HG03108 (cell line): Measurements from ENCODE around the gene TRIO.

ENCODE experiments used
- ATAC-seq: cut with Tn5 transposase; IDR thresholded peaks from one replicate; pipeline ENCODE4 v1.9.1; 2021; ENCODE audit warnings: moderate library complexity; ENCODE audit not compliant: unreplicated experiment

TRIO gene

DNA sequence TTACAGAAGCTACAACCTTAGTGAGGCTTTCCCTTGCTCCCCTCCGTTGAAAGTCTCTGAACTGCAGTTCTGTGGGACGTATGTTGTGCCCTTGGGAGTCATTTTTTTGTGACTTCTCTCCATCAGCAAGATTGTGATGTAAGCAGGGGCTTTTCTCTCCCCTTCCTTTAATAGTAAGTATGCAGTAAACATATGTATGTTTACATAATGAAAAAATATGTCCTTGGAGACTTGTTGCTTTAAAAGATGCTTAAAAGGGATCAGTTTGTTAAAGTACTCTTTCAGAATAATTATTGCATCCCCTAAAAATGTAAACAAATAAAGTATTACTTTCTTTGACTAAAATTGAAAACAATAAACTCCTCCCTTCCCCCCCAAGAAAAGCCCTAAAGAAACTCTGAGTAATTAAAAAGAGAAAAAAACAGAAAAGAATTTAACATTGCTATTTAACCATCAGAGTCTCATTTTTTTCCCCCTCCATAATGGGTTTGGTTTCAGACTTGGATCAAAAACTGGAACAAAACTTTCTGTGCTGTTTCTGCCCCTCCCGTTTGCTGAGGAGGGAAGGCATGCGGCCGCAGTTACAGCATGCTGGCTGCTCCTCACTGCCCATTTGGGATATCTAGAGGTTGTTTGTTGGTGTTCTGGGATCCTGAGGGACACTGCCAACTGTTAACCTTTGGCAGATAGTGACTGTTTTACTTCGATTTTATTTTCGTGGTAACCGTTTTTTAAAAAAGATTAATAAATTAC, 40.2 kb downstream of the TRIO start:
- no peak for ATAC-seq

DNA sequence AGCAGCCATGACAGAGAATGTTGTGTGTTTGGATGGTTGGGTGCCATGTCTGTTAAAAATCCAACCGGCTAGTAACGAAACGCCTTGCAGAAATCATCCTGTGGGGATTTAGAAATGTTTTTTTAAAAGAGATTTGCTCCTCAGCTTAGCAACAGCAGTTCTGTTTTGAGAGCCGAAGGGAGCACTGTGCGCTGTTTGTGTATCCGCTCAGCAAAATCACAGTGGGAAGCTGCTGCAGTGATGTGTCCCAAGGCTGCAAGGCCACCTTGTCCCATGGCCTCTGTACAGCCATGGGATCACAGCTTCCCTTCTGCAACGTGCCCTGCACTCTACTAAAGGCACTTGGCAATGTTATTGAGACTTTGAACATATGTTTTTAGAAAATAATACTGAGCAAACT, 40.9 kb downstream of the TRIO start:
- ATAC-seq: no peak

DNA sequence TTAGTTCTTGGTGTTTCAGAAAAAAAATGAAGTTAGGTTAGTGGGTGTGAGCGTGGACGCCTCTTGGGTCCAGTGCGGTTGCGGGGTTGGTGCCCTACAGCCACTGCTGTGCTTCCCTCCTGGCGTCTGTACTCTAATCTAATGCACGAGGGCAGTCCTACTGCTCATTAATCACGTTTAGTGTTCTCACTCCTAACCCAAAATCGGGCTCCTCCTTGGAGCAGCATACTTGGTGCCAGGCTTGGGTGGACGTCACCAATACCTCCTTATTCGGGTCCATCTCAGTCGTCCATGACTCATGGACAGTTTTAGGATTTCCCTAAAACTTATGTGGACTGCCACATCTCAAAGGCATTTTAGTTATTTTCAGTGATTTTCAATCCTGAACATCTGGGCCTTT, 41.6 kb downstream of the TRIO start:
- ATAC-seq: no peak

DNA sequence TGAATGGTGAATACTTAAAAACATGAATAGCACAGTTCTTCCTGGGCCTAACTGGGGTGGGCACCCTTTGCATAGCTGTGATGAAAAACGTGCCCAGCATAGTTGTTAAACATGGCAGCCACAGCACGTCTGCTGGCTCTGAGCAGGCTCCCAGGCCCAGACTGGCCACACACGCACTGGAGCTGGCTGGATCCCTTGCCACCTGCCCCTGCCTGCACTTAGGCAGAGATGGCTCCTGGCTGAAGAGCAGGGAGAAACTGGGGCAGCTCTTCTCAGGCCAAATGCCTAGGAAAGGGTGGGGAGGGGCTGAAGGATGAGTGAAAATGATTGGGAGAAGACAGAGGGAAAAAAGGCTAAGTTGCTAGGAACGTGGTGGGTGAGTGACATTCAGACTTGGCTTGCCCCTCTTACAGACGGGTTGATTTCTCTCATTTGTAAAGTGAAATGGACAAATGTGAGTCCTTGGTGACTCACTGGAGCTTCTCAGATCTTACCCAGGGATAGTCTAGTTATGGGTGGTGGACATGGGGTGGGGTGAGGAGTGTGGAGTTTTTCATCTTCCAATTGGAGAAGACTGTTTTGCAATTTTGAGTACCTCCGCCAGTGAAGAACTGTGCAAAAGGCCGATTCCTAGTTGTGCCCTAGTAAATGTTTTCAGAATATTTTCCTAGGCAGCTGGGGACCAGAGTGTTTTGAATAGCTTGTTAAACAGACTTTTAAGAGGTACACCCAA, 42.4 kb downstream of the TRIO start:
- ATAC-seq: no peak

DNA sequence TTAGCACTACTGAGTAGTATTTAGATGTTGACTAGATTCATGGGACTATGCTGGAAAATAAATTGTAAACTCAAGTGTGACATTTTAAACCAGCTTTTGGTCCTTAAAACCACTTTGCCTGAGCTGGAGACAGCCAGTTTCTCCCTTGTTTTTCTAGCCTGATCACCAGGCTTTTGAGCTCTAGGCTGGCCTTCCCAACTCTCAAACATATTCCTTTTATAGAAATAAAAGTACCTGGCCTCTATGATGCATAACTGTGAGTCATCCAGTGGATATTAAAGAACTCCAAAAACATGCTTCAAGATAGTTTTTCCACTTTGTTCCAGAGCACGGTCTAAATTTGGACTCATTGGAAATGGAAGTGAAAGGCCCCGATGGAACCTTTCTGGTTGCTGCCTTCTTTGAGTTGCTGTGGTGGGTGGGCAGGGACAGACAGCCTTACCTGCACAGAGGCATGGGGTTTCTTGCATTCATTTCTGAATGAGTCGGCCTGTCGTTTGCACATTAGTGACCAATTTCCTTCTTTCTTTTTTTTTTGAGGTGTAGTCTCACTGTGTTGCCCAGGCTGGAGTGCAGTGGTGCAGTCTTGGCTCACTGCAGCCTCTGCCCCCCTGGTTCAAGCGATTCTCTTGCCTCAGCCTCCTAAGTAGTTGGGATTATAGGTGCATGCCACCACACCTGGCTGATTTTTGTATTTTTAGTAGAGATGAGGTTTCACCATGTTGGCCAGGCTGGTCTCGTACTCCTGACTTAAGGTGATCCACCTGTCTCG, 43.1 kb downstream of the TRIO start:
- ATAC-seq: no peak

DNA sequence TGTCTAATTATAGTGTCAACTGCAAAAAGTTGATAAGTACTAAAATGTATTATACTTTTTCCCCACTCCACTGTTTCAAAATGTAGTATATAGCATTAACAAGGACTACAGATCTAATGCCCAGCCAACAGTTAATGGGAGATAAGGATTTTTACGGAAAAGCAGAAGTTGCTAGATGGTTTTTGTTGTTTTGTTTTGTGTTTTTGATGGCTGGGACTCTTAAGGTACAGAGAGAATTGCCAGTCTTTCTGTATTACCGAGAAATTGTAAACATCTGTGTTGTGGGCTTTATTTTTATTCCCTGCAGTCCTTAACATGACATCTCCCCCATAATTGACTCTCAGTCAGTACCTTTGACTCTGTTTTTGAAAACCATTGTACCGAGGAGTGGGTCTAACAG, 44.0 kb downstream of the TRIO start:
- no peak for ATAC-seq

DNA sequence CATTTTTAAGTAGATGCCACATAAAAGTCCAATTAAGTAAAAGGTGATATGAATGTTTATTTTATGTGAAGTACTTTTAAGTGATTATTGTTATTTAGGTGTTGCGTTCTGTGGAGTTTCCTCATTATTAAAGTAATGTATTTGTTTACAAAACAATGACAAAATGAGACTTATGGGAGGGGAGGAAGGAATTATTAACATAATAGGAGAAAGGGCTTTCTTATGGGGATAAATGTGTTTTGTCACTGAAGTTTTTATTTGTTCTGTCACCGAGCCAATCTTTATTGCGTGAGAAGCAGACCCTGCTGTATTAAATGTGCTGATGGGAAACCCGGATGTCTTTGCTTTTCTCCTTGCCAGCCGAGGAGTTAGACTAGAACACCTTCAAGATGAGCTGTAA, 44.5 kb downstream of the TRIO start:
- no peak for ATAC-seq

DNA sequence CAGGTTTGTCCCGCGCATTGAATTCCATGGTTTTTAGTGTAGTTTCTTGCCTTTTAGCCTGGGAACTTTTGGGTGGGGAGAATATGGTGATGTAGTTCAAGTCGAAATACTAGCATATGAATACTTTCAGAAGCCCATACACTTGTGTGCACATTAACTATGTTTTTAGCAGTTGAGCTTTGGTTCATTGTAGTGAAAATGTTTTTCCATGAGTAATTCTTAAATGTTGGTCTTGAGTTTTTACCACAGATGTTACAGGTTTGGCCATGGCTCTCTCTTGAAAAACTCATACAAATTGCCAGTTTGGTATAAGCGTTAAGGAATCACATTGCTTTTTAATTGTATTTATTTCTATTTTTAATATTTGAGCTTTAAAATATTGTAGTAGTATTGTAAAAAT, 45.6 kb downstream of the TRIO start:
- no peak for ATAC-seq

DNA sequence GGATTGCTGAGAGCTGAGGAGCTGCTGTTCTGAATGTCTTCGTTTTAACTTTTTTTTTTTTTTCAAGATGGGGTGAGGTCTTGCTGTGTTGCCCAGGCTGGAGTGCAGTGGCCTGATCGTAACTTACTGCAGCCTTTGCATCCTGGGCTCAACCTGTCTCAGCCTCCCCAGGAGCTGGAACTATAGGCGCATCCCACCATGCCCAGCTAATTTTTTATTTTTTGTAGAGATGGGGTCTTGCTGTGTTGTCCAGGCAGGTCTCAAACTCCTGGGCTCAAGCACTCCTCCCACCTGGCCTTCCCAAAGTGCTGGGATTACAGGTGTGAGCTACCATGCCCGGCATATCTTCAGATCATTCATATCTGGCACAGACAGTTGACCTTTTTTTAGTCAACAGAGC, 46.5 kb downstream of the TRIO start:
- ATAC-seq: no peak

DNA sequence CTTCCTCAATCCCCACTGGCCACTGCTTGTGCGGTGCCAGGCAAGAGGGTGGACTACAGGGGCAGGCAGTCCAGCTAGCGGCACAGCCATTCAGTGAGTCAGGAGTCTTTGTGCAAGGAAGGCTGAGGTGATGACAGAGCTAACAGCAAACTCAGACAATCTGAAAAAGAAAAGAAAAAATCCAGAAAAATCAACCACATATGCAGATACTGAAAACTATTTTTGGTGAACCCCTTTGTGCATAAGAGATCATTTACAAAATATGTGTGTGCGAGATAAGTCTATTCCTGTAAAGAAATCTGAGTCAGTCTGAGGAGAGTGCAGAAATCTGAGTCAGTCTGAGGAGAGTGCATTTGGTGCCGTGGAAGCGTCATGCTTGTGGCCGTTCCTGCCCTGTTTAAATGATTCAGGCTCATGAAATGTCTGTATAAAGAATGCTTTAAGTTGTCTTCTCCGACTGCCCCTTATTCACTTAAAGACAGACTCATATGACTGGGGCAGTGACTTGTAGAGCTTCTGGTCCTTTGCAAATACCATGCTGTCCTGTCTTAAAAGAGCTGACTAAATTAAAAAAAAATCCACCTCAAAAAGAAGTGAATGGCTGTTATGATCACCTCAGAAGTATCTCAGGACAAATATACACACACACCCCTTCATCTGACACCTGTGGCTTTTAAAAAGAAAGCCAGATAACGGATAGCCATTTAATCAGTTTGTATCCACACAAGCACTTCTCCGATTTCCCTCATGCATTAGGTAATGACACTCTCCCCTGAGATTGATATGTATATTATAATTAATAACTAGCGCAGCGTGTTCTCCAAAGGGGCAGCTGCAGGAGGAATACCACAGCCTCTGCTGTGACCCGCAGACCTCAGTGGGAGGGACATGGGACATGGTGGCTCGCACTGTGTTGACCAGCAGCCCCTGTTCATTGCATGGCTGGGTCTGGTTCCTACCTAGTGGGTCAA, 47.3 kb downstream of the TRIO start:
- no peak for ATAC-seq

DNA sequence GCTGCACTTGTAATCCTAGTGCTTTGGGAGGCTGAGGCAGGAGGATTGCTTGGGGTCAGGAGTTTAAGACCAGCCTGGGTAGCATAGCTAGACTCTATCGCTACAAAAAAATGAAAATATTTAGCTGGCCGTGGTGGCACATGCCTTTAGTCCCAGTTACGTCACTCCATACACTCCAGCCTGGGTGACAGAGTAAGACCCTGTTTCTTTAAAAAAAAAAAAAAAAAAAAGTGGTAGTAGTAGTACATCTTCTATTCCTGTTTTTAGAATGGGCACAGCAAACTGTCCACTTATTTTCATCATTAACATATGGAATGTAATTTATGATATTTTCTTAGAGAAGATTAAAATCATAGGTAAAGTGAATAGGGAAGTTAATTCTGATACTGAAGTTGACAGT, 48.2 kb downstream of the TRIO start:
- ATAC-seq: no peak

DNA sequence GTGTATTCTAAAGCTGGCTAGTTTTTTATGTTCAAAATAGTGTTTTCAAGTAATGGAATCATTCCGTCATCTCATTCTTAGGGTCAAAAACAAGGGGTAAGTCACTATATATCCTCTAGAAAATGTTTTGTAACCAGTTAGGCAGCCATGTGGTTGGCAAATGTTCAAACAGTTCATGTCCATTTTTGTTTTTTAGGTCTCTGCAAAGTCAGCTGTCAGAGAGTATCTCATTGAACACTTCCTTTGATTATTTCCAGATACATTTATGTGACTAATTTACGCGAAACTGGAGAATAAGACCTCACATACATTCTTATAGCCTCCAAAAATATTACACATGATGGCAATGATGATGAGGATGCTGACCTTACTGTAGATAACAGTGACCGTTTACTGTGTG, 50.4 kb downstream of the TRIO start:
- no peak for ATAC-seq

DNA sequence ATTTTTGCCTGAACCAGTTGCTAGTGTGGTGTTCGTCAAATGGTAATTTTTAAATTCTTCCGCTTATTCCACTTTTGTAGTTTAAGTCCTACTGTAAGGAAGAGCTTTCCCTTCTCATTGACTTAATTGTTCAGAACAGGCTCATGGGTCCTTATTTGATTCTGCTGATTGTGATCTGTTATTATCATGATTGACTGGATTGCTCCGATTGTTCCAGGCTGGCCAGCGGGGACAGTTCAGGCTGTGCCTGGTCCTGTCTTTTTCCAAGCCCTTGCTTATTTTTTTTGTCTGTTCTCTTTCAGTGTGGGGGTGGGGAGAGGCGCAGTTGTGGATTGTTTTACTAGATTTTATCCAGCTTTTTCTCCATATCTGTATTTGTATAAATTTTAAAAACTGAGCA, 52.4 kb downstream of the TRIO start:
- no peak for ATAC-seq

DNA sequence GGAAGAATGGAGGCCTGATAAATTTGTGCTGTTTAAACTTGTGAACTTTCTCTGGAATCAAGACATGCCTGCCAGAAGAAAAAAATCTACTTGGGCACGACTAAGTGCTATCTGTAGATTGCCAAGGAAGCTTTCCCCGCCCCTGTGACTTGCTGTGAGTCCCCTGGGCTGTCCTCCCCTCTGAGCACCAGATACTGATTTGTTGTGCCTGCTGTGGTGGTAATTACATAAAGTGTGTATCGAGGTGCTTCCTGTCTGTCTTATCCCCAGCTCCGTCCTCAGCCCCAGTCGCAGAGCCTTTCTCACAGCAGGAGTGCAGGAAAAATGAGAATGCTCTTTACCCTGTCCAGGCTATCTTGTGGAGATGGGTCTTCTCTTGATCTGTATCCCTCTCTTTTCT, 53.9 kb downstream of the TRIO start:
- no peak for ATAC-seq

DNA sequence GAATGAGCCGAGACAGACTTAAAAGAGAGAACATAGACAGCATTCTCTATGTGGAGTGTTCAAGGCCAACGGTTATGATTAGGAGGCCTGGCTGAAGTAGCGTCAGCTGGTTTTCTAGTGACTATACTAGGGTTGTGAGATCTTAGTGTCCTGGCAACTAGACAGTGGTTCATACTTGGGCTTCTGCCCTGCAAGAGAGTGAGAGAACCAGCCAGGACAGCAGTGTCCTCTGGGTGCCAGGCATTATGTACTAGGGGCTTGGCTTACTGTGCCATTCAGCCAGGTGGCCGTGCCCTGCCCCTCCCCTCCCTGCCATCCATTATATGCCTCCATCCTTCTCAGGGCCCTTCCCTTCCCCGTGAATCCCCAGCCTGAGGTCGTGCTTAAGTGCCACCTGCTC, 56.8 kb downstream of the TRIO start:
- ATAC-seq: no peak

DNA sequence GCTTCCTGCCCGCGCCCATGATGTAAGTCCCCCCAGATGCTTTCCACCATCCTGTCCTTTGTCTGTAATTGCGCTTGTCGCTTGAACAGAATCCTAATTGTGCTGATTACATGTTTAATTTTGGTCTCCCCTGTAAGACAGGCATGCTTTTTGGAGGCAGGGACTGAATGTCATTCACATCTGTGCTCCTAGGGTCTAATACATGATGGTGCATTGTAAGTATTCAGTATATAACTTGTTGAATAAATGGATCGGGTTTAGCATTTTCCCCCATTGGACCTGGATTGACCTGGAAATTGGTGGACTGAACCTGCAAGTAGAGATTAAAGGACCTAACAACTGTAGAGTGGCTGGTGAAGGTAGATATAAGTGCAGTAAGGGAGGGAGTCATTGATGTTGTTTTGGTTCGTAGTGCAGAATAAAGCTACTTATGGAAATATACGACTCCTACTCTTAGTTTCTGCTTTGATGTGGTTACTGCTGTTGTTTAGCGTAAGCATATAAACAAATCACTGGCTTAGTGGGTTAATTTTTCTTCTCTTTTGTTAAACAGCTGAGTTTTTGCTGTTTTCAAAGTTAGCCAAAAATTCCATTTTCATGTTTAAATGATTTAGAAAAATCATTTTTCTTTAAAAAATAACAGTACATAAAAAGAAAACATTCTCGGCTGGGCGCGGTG, 57.3 kb downstream of the TRIO start:
- no peak for ATAC-seq

DNA sequence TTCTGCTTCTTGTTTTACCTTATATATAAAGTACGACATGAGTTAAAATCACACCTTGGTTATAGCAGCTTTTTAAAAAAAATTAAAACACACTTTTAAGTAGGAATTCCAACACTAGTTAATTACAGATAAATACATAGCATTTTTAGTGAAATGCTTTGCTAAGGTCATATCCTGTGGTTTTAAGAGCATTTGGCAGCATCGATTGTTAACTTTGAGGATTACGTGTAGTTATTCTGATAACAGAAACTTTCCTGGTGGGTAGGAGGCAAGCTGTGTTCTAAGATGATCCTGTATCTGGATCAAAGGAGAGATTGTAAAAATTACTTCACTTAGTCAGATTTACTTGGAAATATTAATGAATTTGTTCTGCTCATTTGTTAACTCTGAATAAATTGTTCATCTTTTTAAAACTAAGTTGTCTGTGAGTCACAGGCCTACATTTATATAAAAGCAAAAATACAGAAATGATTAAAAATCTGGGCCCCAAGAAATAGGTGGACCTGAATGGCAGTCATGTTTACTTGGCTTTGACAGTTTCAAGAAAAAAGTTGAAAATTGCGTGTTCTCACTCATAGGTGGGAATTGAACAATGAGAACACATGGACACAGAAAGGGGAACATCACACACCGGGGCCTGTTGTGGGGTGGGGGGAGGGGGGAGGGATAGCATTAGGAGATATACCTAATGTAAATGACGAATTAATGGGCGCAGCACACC, 58.3 kb downstream of the TRIO start:
- no peak for ATAC-seq

DNA sequence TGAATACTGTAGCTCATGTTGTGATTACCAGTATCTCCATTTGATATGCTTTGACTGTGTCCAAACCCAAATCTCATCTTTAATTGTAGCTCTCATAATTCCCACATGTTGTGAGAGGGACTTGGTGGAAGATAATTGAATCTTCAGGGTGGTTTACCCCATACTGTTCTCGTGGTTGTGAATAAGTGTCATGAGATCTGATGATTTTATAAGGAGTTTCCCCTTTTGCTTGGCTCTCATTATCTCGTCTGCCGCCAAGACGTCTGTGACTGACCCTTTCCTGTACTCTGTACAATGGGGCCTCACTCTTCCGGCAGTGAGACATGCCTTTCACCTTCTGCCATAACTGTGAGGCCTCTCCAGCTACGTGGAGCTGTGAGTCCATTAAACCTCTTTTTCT, 59.3 kb downstream of the TRIO start:
- ATAC-seq: no peak

DNA sequence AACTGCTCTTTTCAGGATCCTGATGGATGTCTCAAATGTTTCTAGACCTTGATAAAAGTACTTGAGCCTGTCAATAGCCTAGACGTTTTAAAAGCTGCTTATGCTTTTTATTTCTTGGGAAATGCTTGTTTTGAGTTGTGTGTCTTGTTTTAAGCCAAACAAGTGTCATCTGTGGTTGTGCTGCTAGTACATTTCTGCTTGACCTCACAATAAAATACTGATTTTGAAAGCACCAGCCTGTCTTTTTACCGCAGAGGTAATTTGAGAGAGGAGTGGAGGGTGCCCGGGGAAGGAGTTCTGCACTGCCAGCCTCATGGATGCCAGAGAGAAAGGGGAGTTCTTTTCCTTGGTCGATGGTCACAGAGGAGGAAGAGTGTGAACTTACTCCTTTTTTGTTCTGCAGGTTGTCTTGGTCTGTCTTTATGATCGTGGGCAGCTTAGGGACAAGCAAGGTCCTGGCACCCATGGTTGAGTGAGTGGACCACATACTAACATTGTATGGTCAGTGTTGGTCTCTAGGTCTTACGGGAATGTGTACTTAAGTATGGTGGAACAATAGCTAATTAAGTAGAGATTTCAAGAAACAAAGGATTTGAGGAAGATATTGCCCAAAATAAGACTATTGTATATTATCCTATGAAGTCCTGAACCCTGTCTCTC, 61.0 kb downstream of the TRIO start:
- ATAC-seq: no peak
